DMS114 treated with DMSO at 0.1 percent for 48 hours (cell line): ENCODE measurements around the gene RPL37.
A peak's percentile ranks its signal among the peaks of the same experiment; 100 is the strongest.
"Not testable (repeated sequence)": the region's sequence is repeated elsewhere in the genome, so short reads cannot be mapped to it uniquely, and the experiment has no call there.

Experiments used
- DNase-seq: peaks from one replicate; lab custom pipeline; 2025; ENCODE audit not compliant: unreplicated experiment; lab: John Stamatoyannopoulos, UW

RPL37 gene

DNA sequence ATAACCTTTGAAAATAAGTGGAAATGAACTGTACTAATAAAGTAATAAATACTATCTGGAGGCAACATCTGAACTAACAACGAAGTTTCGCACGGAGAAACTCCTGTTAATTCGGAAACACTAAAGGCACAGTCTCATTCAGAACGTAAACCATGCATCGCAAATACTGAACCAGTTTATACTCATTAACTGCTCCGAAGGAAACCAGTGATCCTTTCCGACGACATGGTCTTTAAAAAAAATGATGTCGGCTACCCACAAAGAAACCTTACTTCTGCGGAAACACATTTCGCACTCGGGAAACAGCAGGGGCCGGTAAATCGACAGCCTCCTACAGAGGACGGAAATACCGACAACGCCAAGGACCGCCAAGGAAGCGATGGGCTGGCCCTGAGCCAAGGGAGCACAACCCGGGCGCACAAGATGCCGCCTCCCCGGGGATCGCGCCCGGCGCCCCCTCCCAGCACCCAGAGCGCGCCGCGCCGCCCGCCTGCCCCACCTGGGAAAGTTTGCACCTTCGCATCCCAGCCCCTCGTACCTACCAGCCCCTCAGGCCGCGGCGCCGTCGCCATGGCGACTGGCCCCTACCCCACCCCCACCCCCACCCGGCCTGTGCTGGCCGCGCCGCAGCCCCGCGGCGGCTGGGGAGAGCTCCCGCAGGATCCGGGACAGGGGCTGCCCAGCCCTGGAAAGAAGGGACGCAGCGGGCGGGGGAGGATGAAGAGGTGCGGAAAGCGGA lies 37.6 kb downstream of the RPL37 start:
- DNase-seq, result peak; percentile 41

DNA sequence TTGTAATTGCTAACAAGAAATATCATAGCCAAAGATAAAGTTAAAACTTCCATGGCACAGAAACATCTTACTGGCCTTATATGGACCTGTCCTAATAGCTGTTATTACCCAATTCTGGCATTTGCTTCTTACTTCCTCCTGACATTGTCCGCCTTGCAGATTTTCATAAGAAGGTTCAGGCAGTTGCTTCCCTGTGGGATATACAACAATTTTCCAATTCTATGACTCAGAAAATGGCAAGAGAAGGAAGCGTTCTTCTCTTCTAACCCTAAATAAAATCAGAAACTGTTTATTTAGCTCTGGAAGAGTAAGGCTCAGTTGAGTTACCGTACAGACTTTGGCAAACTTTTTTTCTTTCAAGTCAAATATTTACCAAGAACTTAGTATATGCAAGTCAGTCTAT lies 38.5 kb downstream of the RPL37 start:
- DNase-seq, result no peak

DNA sequence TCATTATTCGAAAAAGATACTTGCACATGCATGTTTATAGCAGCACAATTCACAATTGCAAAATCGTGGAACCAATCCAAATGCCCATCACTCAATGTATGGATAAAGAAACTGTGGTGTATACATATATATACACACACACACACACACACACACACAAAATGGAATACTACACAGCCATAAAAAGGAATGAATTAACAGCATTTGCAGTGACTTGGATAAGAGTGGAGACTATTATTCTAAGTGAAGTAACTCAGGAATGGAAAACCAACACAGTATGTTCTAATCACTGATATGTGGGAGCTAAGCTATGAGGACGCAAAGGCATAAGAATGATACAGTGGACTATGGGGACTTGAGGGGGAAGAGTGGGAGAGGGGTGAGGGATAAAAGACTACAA lies 40.1 kb downstream of the RPL37 start:
- DNase-seq, result not testable (repeated sequence)

DNA sequence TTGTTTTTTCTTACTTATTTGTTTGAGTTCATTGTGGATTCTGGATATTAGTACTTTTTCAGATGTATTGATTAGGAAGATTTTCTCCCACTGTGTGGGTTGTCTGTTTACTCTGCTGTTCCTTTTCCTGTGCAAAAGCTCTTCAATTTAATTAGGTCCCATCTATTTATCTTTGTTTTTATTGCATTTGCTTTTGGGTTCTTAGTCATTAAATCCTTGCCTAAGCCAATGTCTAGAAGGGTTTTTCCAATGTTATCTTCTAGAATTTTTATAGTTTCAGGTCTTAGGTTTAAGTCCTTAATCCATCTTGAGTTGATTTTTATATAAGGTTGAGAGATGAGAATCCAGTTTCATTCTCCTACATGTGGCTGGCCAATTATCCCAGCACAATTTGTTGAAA lies 40.7 kb downstream of the RPL37 start:
- DNase-seq, result not testable (repeated sequence)

DNA sequence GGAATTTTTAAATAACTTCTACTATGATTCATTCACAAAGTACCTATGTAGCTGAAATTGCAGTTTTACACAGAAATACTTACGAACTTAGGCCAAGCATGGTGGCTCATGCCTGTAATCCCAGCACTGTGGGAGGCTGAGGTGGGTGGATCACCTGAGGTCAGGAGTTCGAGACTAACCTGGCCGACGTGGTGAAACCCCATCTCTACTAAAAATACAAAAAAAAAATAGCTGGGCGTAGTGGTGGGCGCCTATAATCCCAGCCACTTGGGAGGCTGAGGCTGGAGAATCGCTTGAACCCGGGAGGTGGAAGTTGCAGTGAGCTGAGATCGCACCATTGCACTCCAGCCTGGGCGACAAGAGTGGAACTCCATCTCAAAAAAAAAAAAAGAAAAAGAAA lies 42.3 kb downstream of the RPL37 start:
- DNase-seq, result not testable (repeated sequence)

DNA sequence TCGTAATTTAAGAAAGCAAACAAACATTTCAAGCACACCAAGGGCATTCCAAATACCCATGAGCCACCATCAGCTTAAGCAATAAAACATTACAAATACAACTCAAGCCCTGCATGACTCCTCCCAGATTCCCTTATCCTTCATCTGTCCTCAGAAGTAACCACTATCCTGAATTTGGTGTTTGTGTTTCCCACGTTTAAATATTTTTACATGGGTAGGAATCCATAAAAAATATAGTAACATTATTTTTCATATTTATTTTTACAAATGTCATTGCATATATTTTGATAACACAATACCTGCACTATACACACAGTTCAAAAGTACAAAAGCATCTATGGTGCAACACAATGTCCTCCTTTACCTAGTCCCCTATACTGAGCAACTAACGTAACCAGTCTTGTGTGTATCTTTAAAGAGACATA lies 43.3 kb downstream of the RPL37 start:
- no peak for DNase-seq

DNA sequence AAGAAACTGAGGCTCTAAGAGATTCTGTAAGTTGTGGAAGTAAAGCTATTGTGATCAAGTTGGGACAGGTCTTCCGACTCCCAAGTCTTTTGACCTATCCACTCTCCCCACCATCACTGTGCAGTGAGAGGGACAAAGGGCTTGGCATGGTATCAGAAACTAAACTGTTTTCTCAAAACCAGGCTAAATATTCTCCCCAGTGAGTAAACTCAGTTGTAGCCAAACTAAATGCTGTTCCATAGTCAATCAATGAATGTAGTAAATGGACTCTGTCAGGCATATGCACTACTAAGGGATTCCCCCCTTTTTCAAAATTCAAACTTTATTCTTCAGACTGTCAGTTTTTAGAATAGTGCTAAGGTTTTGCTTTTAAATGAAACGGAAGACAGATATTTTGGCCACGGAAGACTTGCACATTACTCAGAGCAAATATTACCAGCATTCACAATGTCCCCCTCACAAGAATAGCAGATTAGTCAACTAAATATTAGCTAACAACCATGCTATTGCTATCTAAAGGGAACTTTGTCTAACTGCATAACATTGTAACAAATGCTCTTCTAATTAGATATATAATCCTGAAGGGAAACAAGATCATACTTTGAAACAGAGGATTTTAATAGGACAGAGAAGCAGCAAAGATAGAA lies 44.0 kb downstream of the RPL37 start:
- DNase-seq, result no peak

DNA sequence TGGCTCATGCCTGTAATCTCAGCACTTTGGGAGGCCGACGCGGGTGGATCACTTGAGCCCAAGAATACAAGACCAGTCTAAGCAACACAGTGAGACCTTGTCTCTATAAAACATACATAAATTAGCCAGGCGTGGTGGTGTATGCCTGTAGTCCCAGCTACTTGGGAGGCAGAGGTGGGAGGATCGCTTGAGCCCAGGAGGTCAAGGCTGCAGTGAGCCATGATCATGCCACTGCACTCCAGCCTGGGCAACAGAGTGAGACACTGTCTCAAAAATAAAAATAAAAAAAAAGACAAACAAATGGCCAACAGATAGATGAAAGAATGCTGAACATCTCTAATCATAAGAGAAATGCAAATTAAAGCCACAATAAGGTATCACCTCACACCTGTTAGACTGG lies 46.1 kb downstream of the RPL37 start:
- not testable (repeated sequence) for DNase-seq

DNA sequence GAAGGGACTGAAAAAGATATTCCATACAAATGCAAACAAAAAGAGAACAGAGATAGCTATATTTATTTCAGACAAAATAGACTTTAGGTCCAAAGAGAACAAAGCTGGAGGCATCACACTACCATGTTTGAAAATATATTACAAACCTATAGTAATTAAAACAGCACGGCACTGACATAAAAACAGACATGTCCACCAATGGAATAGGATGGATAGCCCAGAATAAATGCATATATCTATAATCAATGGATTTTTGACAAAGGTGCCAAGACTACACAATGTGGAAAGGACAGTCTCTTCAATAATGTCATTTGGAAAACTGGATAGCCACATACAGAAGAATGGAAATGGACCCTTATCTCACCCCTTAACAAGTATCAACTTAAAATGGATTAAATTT lies 47.0 kb downstream of the RPL37 start:
- no peak for DNase-seq

DNA sequence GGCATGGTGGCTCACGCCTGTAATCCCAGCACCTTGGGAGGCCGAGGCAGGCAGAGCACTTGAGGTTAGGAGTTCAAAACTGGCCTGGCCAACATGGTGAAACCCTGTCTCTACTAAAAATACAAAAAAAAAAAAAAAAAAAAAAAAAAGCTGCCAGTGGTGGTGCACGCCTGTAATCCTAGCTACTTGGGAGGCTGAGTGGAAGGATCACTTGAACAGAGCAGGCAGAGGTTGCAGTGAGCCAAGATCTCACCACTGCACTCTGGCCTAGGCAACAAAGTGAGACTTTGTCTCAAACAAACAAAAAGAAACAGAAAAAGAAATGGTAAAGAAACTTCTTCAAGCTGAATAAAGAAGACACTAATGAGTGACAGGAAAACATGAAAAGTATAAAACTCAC lies 48.4 kb downstream of the RPL37 start:
- DNase-seq, result not testable (repeated sequence)

DNA sequence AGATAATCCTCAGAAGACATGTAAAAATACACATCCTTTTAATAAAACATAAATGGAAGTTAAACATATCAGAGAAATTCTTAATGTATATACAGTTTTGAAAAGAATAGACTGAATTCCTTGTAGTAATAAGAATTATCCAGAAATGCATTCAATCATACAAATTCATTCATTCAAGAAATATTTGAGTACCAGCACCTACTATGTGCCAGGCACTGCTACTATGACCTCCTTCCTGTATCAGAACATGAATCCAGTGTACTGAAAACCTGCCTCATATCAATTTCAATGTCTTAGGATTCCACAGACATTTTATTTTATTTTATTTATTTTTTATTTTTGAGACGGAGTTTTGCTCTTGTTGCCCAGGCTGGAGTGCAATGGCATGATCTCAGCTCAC lies 50.1 kb downstream of the RPL37 start:
- no peak for DNase-seq

DNA sequence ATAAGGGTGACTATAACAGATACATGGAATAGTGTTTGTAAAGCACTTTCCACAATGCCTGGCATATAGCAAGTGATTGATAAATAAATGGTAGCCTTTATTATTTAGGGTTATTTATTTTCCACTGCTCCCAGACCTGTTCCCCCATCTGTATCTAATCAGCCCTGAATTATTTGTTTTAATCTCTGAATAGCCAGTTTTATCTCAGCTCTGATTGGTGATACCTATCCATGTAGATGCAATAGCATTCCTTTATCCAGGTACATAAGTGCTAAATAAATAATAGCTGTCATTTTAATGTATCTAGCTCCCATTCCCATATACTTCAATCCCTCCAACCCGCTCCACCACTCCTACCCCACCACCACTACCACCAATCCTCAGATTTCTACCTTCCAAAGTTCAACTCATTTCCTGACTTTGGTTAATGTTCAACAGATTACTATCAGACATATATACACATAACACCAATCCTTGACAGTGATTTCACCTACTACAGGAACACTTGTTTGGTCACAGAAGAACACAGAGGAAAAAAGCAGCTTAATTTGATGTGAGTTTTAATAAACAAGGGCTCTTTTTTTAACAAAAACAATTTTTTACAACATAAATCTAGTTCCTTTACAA lies 50.9 kb downstream of the RPL37 start:
- DNase-seq, result no peak

DNA sequence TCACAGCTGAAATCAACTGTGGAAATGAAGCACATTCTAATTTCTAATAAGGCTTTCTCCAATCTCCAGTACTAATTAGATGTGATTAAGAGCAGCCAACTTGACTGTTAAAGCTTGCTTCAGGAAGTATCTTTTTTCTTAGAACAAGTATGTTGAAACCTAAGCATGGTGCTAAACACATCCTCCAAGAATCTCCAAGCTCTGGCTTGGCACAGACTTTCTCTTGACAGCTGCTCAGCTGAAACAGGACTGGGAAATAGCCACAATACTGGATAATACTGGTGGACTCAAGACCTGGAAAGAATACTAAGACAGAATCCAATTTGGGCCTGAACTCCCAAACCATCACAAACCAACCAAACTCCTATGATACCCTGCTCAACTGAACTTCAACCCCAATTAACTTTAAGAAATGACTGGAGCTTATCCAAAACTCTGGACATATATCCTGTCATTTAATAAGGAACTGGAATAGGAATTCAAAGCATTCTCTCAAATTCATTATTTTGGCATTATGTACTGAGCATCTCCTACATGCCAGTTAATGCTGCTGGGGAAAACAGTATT lies 53.1 kb downstream of the RPL37 start:
- no peak for DNase-seq

DNA sequence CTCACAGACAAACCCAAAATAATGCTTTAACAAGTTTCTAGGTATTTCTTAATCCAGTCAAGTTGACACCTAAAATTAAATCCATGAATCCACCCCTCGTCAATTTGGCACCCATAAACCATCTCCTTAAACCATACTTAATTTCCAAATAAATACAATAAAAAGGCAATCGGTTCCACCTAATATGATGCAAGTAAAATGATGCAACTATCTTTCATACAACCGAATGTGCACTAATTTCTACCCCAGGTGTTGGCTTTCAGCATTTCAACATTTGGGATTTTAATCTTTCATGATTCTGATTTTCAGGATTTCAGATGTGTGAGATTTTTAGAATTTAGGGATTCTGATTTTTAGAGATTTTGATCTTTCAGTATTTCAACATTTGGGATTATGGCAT lies 54.2 kb downstream of the RPL37 start:
- no peak for DNase-seq

DNA sequence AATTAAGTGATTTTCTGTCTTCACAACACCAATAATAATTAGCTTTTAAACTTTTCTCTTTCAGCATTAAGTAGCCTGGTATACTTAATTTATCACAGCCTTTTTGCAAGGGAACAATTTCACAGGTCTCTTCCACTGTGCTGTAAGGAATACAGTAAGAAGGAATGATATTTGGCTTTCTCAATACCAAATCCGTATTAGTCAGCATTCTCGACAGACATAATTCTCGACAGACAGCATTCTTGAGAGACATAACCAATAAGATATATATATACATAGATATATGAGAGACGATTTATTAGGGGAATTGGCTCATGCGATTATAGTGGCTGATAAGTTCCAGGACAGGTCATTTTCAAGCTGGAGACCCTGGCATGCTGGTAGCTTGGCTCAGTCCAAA lies 54.8 kb downstream of the RPL37 start:
- no peak for DNase-seq

DNA sequence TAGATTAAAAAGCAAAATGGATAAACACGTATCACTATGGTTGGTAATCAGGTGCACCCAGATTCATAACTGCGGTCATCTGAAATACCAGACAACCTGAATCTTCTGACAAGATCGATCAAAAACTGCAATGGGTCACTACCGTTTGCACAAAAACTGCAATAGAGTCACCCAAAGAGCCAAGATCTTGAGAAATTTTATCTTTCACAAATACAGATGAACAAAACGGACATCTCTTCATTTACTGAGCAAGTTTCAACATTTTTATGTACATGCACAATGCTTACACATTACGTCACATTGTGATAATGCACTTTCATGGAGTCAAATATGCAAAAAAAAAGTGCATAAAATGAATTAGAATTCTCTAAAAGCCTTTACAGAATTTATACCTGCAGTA lies 55.5 kb downstream of the RPL37 start:
- DNase-seq, result no peak

DNA sequence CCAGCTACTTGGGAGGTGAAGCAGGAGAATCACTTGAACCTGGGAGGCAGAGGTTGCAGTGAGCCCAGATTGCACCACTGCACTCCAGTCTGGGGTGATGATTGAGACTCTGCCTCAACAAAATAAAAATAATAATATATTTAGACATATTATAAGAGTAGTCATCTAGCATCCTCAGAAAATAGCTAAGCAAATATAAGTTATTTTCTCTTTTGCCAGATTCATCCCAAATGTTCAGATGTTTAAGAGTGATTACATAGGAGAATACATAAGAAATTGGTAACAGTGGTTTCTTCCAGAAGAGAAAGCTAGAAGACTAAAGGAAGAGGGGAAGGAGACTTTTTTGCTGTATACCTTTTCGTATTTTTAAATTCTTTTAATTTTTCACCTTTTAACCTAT lies 56.9 kb downstream of the RPL37 start:
- no peak for DNase-seq

DNA sequence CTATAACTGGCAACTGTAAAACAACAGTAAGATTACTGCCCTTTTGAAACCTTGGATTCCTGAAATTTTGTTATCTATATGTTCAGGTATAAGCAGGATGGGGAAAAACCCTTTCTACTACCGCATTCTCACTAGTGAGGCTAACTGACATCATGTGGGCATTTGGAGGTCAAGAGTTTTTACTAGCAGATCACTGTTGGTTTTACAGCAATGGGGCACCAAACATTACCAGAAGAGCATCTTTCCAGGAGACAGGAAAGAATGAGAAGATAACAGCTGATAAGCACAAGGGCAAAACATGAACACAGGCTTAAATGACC lies 58.4 kb downstream of the RPL37 start:
- no peak for DNase-seq

DNA sequence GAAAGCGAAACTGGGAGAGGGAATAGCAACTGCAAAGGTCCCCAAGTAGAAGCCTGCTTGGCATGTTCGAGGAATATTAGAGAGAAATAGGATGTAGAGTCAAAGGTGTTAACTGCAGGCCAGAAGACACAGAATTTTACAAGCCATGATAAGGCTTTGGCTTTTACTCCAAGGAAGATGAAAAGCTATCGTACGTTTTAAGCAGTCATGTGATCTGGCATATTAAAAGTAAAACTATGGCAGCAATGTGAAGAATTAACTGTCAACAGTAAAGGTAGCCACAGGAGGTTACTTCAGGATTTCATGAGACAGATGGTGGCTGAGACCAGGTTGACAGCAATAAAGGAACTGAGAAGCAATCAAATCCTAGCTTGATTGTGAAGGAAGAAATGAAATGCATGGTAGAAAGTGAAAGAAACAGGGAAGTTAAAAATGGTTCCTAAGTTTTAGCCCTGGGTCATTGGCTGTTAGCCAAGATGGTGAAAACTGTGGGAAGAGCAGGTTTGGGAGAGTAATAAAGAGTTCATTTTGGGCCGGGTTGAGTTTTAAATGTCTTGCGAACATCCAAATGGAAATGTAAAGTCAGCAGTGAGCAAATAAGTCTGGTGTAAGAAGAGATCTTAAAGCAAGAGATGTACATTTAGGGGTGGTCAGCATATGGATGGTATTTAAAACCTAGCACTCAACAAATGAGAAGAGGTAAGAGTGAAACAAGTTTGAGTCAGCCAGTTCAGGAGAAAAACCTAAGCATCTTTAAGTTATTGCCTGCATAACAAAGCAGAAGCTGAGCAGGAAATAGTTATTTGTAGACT lies 59.0 kb downstream of the RPL37 start:
- DNase-seq, result no peak
